Thoracic aorta (tissue), 2 donors: ENCODE measurements around the gene TUBA4B. TPM values are rescaled to one million over a fixed set of nuclear protein-coding genes. Genes with fewer than 3 reads are reported as not detected.

Experiments used
- ATAC-seq: fragments of 150-250 bp; one replicate; pipeline ENCODE4 v1.8.0; 2017; ENCODE audit warnings: low read depth; ENCODE audit not compliant: insufficient number of reproducible peaks, low FRiP score
- DNase-seq: peaks from one replicate; pipeline ENCODE4 v3.0.0-alpha.2; 2020; ENCODE audit warnings: low spot score
- H3K27ac ChIP-seq, 2 donors: fragments of 200-600 bp; sonication (generic); 1 replicate in 1 of 2; 2 replicates in 1 of 2; pipeline ENCODE4 v1.5.1; 2016; ENCODE audit warnings: mild to moderate bottlenecking in 2 of 2, moderate library complexity in 2 of 2
- H3K27me3 ChIP-seq: fragments of 200-600 bp; sonication (generic); replicated peaks from 2 replicates; pipeline ENCODE4 v1.6.0; 2016; ENCODE audit warnings: mild to moderate bottlenecking; ENCODE audit not compliant: insufficient read depth
- H3K36me3 ChIP-seq: fragments of 200-600 bp; sonication (generic); one replicate; pipeline ENCODE4 v1.5.1; 2016
- H3K4me1 ChIP-seq, 2 donors: fragments of 200-600 bp; sonication (generic); 1 replicate in 1 of 2; 2 replicates in 1 of 2; pipeline versions ENCODE4 v1.5.1 to v1.6.0; 2016; ENCODE audit warnings: low read depth in 2 of 2, mild to moderate bottlenecking in 1 of 2; ENCODE audit not compliant: control insufficient read depth in 1 of 2
- H3K4me3 ChIP-seq: fragments of 200-600 bp; sonication (generic); 2 replicates; pipeline ENCODE4 v1.5.1; 2016; ENCODE audit warnings: mild to moderate bottlenecking
- H3K9me3 ChIP-seq: fragments of 200-600 bp; sonication (generic); 2 replicates; pipeline ENCODE4 v1.5.1; 2016
- total RNA-seq, 2 donors: library from RNA; depleted of rRNA; stranded (reverse); fragments of >200 nt; gene quantifications; one replicate each; pipeline versions ENCODE4 v1.1.0 to v1.2.3, GENCODE V29; 2016
- TF ChIP-seq, protein P1 (sequence below): fragments of 200-600 bp; sonication (generic); IDR thresholded peaks from one replicate; pipeline ENCODE4 v1.5.1; 2019; ENCODE audit warnings: antibody characterized with exemption

Gene TUBA4B
- total RNA-seq, 2 donors from 2014 or later: not detected

GRCh38 chr2:219298759-219299371 is 45.8 kb downstream of the TUBA4B start:
- ATAC-seq: no peak
- H3K4me1 ChIP-seq: peaks cover 3 to 16% of the 10 kb centered on the region in 2 donors
- H3K27me3 ChIP-seq: no peaks in the 10 kb centered on the region
- peak; percentile 65 for DNase-seq
- no peaks in the 10 kb centered on the region for H3K36me3 ChIP-seq
- no peaks in the 10 kb centered on the region for H3K9me3 ChIP-seq
- no peak overlapping the region for H3K27ac ChIP-seq
- no peak overlapping the region for H3K4me3 ChIP-seq
- TF ChIP-seq, protein P1, sequence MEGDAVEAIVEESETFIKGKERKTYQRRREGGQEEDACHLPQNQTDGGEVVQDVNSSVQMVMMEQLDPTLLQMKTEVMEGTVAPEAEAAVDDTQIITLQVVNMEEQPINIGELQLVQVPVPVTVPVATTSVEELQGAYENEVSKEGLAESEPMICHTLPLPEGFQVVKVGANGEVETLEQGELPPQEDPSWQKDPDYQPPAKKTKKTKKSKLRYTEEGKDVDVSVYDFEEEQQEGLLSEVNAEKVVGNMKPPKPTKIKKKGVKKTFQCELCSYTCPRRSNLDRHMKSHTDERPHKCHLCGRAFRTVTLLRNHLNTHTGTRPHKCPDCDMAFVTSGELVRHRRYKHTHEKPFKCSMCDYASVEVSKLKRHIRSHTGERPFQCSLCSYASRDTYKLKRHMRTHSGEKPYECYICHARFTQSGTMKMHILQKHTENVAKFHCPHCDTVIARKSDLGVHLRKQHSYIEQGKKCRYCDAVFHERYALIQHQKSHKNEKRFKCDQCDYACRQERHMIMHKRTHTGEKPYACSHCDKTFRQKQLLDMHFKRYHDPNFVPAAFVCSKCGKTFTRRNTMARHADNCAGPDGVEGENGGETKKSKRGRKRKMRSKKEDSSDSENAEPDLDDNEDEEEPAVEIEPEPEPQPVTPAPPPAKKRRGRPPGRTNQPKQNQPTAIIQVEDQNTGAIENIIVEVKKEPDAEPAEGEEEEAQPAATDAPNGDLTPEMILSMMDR: peak; percentile 99

GRCh38 chr2:219299372-219299760 is 46.3 kb downstream of the TUBA4B start:
- Histone ChIP-seq H3K27ac (no peak overlapping the region), H3K9me3 (no peaks in the 10 kb centered on the region), H3K36me3 (no peaks in the 10 kb centered on the region), H3K4me1 (peaks cover under 1 to 11% of the 10 kb centered on the region in 2 donors), H3K27me3 (no peaks in the 10 kb centered on the region), H3K4me3 (no peak overlapping the region)
- no peak for DNase-seq
- TF ChIP-seq, protein P1: no peak
- no peak for ATAC-seq

DNA sequence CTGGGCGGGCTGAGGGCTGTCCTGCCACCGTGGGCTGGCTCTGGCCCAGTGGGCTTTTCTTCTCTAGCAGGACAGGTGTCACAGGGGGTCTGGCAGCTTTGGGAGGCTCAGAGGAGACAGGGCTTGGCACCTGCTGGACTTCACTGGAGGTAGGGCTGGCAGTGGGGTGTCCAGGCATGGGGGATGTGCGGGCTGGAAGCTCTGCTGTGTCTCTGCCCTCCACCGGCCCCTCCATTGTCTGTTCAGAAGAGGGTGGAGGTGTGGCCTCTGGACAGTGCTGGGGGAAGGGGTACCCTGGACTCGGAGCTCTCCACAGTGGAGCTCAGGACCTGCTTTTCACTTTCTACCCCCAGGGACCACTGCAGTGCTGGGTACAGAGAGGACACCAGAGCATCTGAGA is 47.0 kb downstream of the TUBA4B start:
- H3K4me3 ChIP-seq: no peak overlapping the region
- ATAC-seq: no peak
- no peaks in the 10 kb centered on the region for H3K9me3 ChIP-seq
- TF ChIP-seq, protein P1: no peak
- H3K27me3 ChIP-seq: no peaks in the 10 kb centered on the region
- no peak overlapping the region for H3K27ac ChIP-seq
- no peaks in the 10 kb centered on the region for H3K36me3 ChIP-seq
- H3K4me1 ChIP-seq: peaks cover 0 to 8% of the 10 kb centered on the region in 2 donors
- DNase-seq: no peak

- Histone ChIP-seq H3K9me3 (no peaks in the 10 kb centered on the region), H3K27me3 (no peaks in the 10 kb centered on the region), H3K36me3 (no peaks in the 10 kb centered on the region), H3K27ac (no peak overlapping the region), H3K4me1 (peaks cover 0 to 4% of the 10 kb centered on the region in 2 donors), H3K4me3 (no peak overlapping the region)
- TF ChIP-seq, protein P1: no peak
- ATAC-seq (no peak), DNase-seq (no peak)
These were observed 49.4 kb downstream of the TUBA4B start for GRCh38 chr2:219302412-219302968.

GRCh38 chr2:219304223-219304622 is 51.2 kb downstream of the TUBA4B start:
- TF ChIP-seq, protein P1: no peak
- Histone ChIP-seq H3K27me3 (no peaks in the 10 kb centered on the region), H3K9me3 (no peaks in the 10 kb centered on the region), H3K36me3 (no peaks in the 10 kb centered on the region), H3K4me1 (peaks cover 0 to 4% of the 10 kb centered on the region in 2 donors), H3K27ac (no peak overlapping the region), H3K4me3 (no peak overlapping the region)
- no peak for DNase-seq
- ATAC-seq: no peak
